GM12878 (cell line): Measurements from ENCODE around the gene NPAS3. TPM values are rescaled to one million over a fixed set of nuclear protein-coding genes. Genes with fewer than 3 reads are reported as not detected.
A peak's percentile ranks its signal among the peaks of the same experiment; 100 is the strongest.

Experiments
- BHLHE40 ChIP-seq, 2 experiments: fragments of 450-650 bp in 1 of 2; IDR thresholded peaks; 2 replicates each; pipeline ENCODE4 v1.6.1; 2011 to 2017; ENCODE audit warnings: low read depth in 2 of 2, borderline replicate concordance in 1 of 2, improper control_type of control experiment in 1 of 2, low read length in 1 of 2, mild to moderate bottlenecking in 1 of 2
- BMI1 ChIP-seq: fragments of 450-650 bp; IDR thresholded peaks from 2 replicates; pipeline ENCODE4 v1.6.1; 2016; ENCODE audit warnings: mild to moderate bottlenecking, moderate library complexity, borderline replicate concordance
- CEBPZ ChIP-seq: fragments of 150-350 bp; IDR thresholded peaks from 2 replicates; pipeline ENCODE4 v1.6.1; 2016; ENCODE audit warnings: low read depth, low read length
- CTCF ChIP-seq, 3 experiments: IDR thresholded peaks in 2 of 3; conservative IDR thresholded peaks in 1 of 3; 2 replicates each; pipeline ENCODE4 v1.5.1; 2011; ENCODE audit warnings: low read depth in 3 of 3, low read length in 3 of 3, mild to moderate bottlenecking in 3 of 3, control low read depth in 2 of 3, moderate library complexity in 2 of 3, inconsistent platforms in 1 of 3, mixed read lengths in 1 of 3; ENCODE audit not compliant: control insufficient read depth in 2 of 3, insufficient read depth in 1 of 3; ENCODE audit errors: extremely low read depth in 1 of 3
- DPF2 ChIP-seq: fragments of 450-650 bp; IDR thresholded peaks from 2 replicates; pipeline ENCODE4 v1.6.1; 2017; ENCODE audit warnings: mild to moderate bottlenecking
- ESRRA ChIP-seq: IDR thresholded peaks from 2 replicates; pipeline ENCODE4 v1.6.1; 2012; ENCODE audit warnings: mild to moderate bottlenecking, low read length, improper control_type of control experiment
- IKZF2 ChIP-seq, 2 experiments: fragments of 450-650 bp; IDR thresholded peaks; 2 replicates each; pipeline ENCODE4 v1.6.1; 2017; ENCODE audit warnings: mild to moderate bottlenecking in 2 of 2, moderate library complexity in 2 of 2
- LARP7 ChIP-seq: fragments of 450-650 bp; IDR thresholded peaks from 2 replicates; pipeline ENCODE4 v1.6.1; 2017; ENCODE audit warnings: mild to moderate bottlenecking
- NFIC ChIP-seq: IDR thresholded peaks from 2 replicates; pipeline ENCODE4 v1.6.1; 2012; ENCODE audit warnings: low read depth, mild to moderate bottlenecking, inconsistent platforms, low read length, moderate library complexity
- PAX5 ChIP-seq: IDR thresholded peaks from 2 replicates; pipeline ENCODE4 v1.6.1; 2011; ENCODE audit warnings: low read depth, low read length, borderline replicate concordance
- PML ChIP-seq: IDR thresholded peaks from 2 replicates; pipeline ENCODE4 v1.6.1; 2012; ENCODE audit warnings: low read length, inconsistent platforms
- REST ChIP-seq: IDR thresholded peaks from 2 replicates; pipeline ENCODE4 v1.6.1; 2012; ENCODE audit warnings: mild to moderate bottlenecking, low read depth, low read length
- SKIL ChIP-seq: fragments of 450-650 bp; IDR thresholded peaks from 2 replicates; pipeline ENCODE4 v1.6.1; 2017; ENCODE audit warnings: mild to moderate bottlenecking, low read depth, inconsistent platforms; ENCODE audit not compliant: poor library complexity, severe bottlenecking
- SMARCA5 ChIP-seq: fragments of 450-650 bp; IDR thresholded peaks from 2 replicates; pipeline ENCODE4 v1.6.1; 2017; ENCODE audit warnings: mild to moderate bottlenecking
- USF2 ChIP-seq: IDR thresholded peaks from 2 replicates; pipeline ENCODE4 v1.6.1; 2011; ENCODE audit warnings: low read depth, low read length, improper control_type of control experiment, borderline replicate concordance
- YY1 ChIP-seq: IDR thresholded peaks from 2 replicates; pipeline ENCODE4 v1.6.1; 2011; ENCODE audit warnings: low read depth, mild to moderate bottlenecking, low read length
- polyA plus RNA-seq, 11 experiments: library from polyadenylated mRNA; depleted of rRNA in 4 of 11; unstranded in 6 of 11; stranded (reverse) in 5 of 11; fragments of >200 nt; fragmentation: Nextera tagmentation in 4 of 11; fragmentation: Illumina TruSeq in 1 of 11; extraction: Ambion mirVana in 4 of 11; extraction: Trizol in 1 of 11; gene quantifications; 1 replicate in 1 of 11; 2 replicates in 10 of 11; pipeline versions ENCODE4 v1.2.1 to v1.2.3, GENCODE V29; 2011 to 2016; ENCODE audit warnings: inconsistent platforms in 2 of 11, missing spikeins in 2 of 11, low read depth in 1 of 11
- total RNA-seq, 4 experiments: library from RNA; depleted of rRNA in 3 of 4; stranded (reverse); fragments of >200 nt in 3 of 4; fragmentation: Illumina TruSeq in 1 of 4; extraction: Trizol in 1 of 4; gene quantifications; 2 replicates each; pipeline versions ENCODE4 v1.2.1 to v1.2.3, GENCODE V29; 2013 to 2021

The NPAS3 gene
- total and polyA plus RNA-seq, 10 of the 15 experiments (the other 5 are each of a cell fraction or from before 2014, with no cell fraction given), result under 0.01 to 2.7 (median 0.03) TPM; not detected in 6

DNA sequence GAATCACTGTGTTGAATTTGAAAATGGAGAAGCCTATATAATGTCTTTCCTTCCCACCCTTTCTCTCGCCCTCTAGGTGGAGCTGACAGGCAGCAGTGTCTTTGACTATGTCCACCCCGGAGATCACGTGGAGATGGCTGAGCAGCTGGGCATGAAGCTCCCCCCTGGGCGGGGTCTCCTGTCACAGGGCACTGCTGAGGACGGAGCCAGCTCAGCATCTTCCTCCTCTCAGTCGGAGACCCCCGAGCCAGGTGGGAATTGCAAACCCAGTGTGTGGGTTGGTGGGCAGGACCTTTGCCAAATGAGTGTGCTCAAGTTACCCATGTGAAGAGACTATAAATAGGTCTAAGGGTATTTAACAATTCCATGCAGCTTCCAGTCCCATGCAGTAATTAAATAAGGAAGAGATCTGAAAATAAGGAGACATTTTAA is 737.5 kb downstream of the NPAS3 start (continued):
- no peak for TF ChIP-seq REST
- TF ChIP-seq DPF2, result no peak
- 0 out of 2 replicates have a peak, but pooled peaks have one; percentile 74 for TF ChIP-seq SMARCA5
- peak; percentile 30 to 81; a peak in 3 of 4 replicates for TF ChIP-seq BHLHE40 (IDR thresholded peaks at IDR 0.05; ENCODE audit: borderline replicate concordance in 1 of 2, low read depth in 2 of 2, low read length in 1 of 2)
- peak; percentile 14 to 51 (median 31); a peak in 4 of 6 replicates for TF ChIP-seq CTCF (IDR thresholded peaks at IDR 0.05 in 2 of 3, conservative IDR thresholded peaks at IDR 0.05 in 1 of 3; ENCODE audit: control insufficient read depth in 2 of 3, extremely low read depth in 1 of 3, insufficient read depth in 1 of 3, low read depth in 3 of 3, low read length in 3 of 3)
- TF ChIP-seq IKZF2 (IDR thresholded peaks at IDR 0.05), result peak in 1 of 2 experiments; percentile 15; a peak in 1 of 4 replicates
- no peak for TF ChIP-seq SKIL
- TF ChIP-seq BMI1, result no peak
- TF ChIP-seq USF2, result peak; percentile 38; the same call in 1 of the 2 replicates
- no peak for TF ChIP-seq ESRRA
- 0 out of 2 replicates have a peak, but pooled peaks have one; percentile 21 for TF ChIP-seq LARP7
- no peak for TF ChIP-seq PML
- TF ChIP-seq YY1, result no peak
- no peak for TF ChIP-seq CEBPZ
- TF ChIP-seq PAX5, result no peak
- TF ChIP-seq NFIC, result no peak
